ENCODE measurements around the gene ZSWIM8. TPM values are rescaled to one million over a fixed set of nuclear protein-coding genes. Genes with fewer than 3 reads are reported as not detected.

Gene ZSWIM8
- total and polyA plus RNA-seq, 2 experiments from 2014 or later = 20.5 to 30.4 TPM

- Histone ChIP-seq H2AFZ (no peak overlapping the region), H3K4me3 (no peak overlapping the region), H3K27ac (ENCODE audit: low read depth) (no peak overlapping the region), H3K4me2 (no peak overlapping the region), H3K4me1 (ENCODE audit: insufficient read depth) (peaks cover 11% of the 10 kb centered on the region; the same call in 1 of the 2 replicates), H3K79me2 (replicated peaks; ENCODE audit: insufficient read depth) (peaks cover 6% of the 10 kb centered on the region; the same call in 1 of the 2 replicates), H3K9me2 (ENCODE audit: insufficient read depth) (no peaks in the 10 kb centered on the region), H3F3A (replicated peaks; ENCODE audit: low read depth) (peaks cover 29% of the 10 kb centered on the region), H3K27me3 (ENCODE audit: insufficient read depth) (no peaks in the 10 kb centered on the region), H3K36me3 (ENCODE audit: insufficient read depth) (peaks cover 13% of the 10 kb centered on the region), H4K20me1 (replicated peaks; ENCODE audit: insufficient read depth) (peaks cover 9% of the 10 kb centered on the region; the same call in 1 of the 2 replicates)
- TF ChIP-seq CTCF (conservative IDR thresholded peaks at IDR 0.05; ENCODE audit: low read depth in 2 of 2) (peak; percentile 23 to 38; a peak in 2 of 4 replicates), ETS1 (IDR thresholded peaks at IDR 0.05) (no peak)
- DNase-seq (ENCODE audit: low spot score) (peak; percentile 54), ATAC-seq (no peak)
- Mint-ChIP-seq H3K4me3 (no peak overlapping the region; the same call in 2 of the 3 replicates), H3K9me3 (no peaks in the 10 kb centered on the region), H3K4me1 (peaks cover 18% of the 10 kb centered on the region), H3K27ac (no peak overlapping the region), H3K27me3 (ENCODE audit: insufficient read depth, low read depth, poor library complexity) (peaks cover 11% of the 10 kb centered on the region), H3K36me3 (ENCODE audit: low read depth) (peaks cover 57% of the 10 kb centered on the region)
These were observed 16.5 kb upstream of the ZSWIM8 start for GRCh38 chr10:73768881-73769280.

- no peak overlapping the region for H3K4me3 ChIP-seq
- TF ChIP-seq POLR2AphosphoS5 (IDR thresholded peaks at IDR 0.05; ENCODE audit: low read depth) = no peak
- TF ChIP-seq NANOG (IDR thresholded peaks at IDR 0.05; ENCODE audit: borderline replicate concordance) = no peak
- no peak for TF ChIP-seq ZNF462 (CRISPR knock-in tag; IDR thresholded peaks at IDR 0.05)
- Mint-ChIP-seq H3K4me1 (peaks cover 20% of the 10 kb centered on the region), H3K27ac (no peak overlapping the region), H3K36me3 (ENCODE audit: low read depth) (peaks cover 56% of the 10 kb centered on the region), H3K4me3 (no peak overlapping the region), H3K9me3 (no peaks in the 10 kb centered on the region), H3K27me3 (ENCODE audit: insufficient read depth, low read depth, poor library complexity) (peaks cover 11% of the 10 kb centered on the region)
- H3K4me1 ChIP-seq (ENCODE audit: insufficient read depth) = peaks cover 16% of the 10 kb centered on the region; the same call in 1 of the 2 replicates
- H3K4me2 ChIP-seq = no peak overlapping the region
- H2AFZ ChIP-seq = no peak overlapping the region
- no peak overlapping the region for H3K27ac ChIP-seq (ENCODE audit: low read depth)
- H3F3A ChIP-seq (replicated peaks; ENCODE audit: low read depth) = peaks cover 31% of the 10 kb centered on the region
- H3K9me2 ChIP-seq (ENCODE audit: insufficient read depth) = no peaks in the 10 kb centered on the region
- ATAC-seq (no peak), DNase-seq (ENCODE audit: low spot score) (no peak)
- no peaks in the 10 kb centered on the region for H3K27me3 ChIP-seq (ENCODE audit: insufficient read depth)
- H4K20me1 ChIP-seq (replicated peaks; ENCODE audit: insufficient read depth) = peaks cover 11% of the 10 kb centered on the region
- peaks cover 12% of the 10 kb centered on the region for H3K36me3 ChIP-seq (ENCODE audit: insufficient read depth)
- H3K79me2 ChIP-seq (replicated peaks; ENCODE audit: insufficient read depth) = peaks cover 7% of the 10 kb centered on the region; the same call in 1 of the 2 replicates
These were observed 16.0 kb upstream of the ZSWIM8 start for GRCh38 chr10:73769396-73769795.

Measured in GM23338 (cell line).